ENCODE measurements around the gene TMEM101. TPM values are rescaled to one million over a fixed set of nuclear protein-coding genes. Genes with fewer than 3 reads are reported as not detected.

Gene TMEM101
- total RNA-seq, 1 donor from 2014 or later, result 19.0 TPM

DNA sequence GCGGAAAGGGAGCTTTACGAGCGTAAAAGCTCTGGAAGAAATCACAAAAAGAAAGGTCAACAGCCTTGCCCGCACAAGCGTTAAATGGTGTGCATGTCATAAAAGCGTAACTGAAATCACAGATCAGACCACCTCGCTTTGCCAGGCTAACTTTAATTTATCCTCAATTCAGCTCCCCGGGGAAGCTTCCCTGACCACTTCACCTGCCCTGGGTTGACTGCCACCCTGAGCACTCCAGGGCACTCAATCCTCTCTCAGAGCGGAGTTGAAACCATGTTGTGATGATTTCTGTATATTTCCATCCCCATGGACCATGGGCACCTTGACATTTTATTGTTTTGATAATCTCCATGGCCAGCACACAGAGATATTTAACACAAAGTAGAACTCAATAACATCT lies 26.5 kb downstream of the TMEM101 start:
- peak; percentile 28 for DNase-seq (ENCODE audit: low spot score)
- peaks cover 10% of the 10 kb centered on the region for H3K27me3 Mint-ChIP-seq (ENCODE audit: low read depth)
- H3K36me3 Mint-ChIP-seq (ENCODE audit: low read depth), result no peaks in the 10 kb centered on the region
- H3K9me3 Mint-ChIP-seq (ENCODE audit: low read depth), result no peaks in the 10 kb centered on the region
- H3K4me1 Mint-ChIP-seq (ENCODE audit: low read depth), result no peaks in the 10 kb centered on the region
- TF ChIP-seq, protein P1, sequence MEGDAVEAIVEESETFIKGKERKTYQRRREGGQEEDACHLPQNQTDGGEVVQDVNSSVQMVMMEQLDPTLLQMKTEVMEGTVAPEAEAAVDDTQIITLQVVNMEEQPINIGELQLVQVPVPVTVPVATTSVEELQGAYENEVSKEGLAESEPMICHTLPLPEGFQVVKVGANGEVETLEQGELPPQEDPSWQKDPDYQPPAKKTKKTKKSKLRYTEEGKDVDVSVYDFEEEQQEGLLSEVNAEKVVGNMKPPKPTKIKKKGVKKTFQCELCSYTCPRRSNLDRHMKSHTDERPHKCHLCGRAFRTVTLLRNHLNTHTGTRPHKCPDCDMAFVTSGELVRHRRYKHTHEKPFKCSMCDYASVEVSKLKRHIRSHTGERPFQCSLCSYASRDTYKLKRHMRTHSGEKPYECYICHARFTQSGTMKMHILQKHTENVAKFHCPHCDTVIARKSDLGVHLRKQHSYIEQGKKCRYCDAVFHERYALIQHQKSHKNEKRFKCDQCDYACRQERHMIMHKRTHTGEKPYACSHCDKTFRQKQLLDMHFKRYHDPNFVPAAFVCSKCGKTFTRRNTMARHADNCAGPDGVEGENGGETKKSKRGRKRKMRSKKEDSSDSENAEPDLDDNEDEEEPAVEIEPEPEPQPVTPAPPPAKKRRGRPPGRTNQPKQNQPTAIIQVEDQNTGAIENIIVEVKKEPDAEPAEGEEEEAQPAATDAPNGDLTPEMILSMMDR (IDR thresholded peaks at IDR 0.05), result no peak
- H3K4me3 Mint-ChIP-seq (ENCODE audit: unreplicated experiment), result no peak overlapping the region
- H3K27ac Mint-ChIP-seq (ENCODE audit: unreplicated experiment), result no peak overlapping the region

DNA sequence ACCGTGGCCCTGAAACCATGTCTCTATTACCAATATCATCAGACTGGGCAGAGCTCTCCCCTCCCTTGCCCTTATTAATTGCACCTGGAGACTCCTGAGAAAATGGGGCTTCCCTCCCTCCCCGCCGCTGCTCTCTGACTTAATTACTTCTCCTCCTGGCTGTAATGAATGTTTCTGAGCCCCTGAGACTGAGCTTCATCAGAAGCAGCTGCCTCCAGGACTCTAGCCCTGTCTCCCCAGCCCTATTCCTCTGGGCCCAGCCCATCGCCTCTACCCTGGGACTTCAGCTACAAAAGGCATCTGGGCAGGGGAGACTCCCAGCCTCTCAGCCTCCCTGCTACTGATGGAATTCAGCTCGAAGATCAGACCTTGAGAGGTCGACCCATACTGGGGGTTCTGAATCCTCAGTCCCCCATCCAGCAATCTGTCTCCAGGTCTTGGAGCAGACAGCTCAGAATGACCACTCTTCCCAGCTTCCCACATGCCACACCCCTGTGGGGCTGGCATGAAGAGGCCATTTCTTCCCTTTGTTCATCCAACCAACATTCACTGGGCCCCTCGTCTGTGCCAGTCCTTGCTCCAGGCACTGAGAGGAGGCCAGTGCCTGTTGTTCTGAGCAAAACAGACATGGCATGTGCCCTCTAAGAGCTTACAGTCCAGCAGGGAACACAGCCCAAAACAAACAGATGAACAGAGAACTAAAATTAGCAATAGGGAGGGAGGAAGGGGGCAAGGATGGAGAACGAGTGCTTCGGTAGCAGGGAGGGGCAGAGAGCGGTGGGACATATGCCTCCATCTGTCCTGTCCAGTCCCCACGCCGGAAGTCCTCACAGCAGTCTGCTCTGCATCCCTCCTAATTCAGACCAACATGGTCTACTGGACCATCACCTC lies 27.4 kb downstream of the TMEM101 start:
- no peaks in the 10 kb centered on the region for H3K9me3 Mint-ChIP-seq (ENCODE audit: low read depth)
- H3K4me3 Mint-ChIP-seq (ENCODE audit: unreplicated experiment), result no peak overlapping the region
- H3K4me1 Mint-ChIP-seq (ENCODE audit: low read depth), result no peaks in the 10 kb centered on the region
- H3K27ac Mint-ChIP-seq (ENCODE audit: unreplicated experiment), result no peak overlapping the region
- TF ChIP-seq, protein P1 (IDR thresholded peaks at IDR 0.05), result no peak
- H3K36me3 Mint-ChIP-seq (ENCODE audit: low read depth), result no peaks in the 10 kb centered on the region
- peak; percentile 40 for DNase-seq (ENCODE audit: low spot score)
- H3K27me3 Mint-ChIP-seq (ENCODE audit: low read depth), result peaks cover 18% of the 10 kb centered on the region

DNA sequence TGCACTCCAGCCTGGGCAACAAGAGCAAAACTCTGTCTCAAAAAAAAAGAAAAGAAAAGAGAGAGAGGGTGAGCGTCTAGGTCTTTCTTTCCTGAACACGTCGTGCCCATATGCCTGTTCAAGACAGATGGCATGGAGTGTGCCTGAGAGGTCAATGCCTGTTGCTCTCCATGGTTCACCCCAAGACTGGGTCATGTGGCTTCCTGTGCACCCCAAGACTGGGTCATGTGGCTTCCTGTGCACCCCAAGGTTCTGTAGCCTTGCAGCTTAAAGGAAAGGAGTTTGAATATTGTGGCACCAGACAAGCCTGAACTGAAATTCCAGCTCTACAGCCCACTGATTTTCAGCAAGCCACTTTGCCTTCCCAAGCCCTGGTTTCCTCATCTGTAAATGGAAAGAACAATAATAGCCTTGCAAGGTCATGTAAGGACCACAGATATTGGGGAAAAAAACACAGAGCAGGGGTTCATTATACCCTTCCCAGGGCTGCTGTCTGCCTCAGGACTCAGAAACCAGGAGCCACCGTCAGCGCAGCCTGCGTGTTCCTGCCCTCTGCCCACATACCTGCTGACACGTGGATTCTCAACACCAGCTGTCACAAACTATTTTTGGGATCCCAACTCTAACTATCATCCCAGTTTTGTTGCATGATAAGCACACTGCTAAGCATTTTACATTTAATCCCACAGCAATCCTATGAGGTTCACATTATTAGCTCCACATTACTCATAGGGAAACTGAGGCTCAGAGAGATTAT lies 28.4 kb downstream of the TMEM101 start:
- H3K4me1 Mint-ChIP-seq (ENCODE audit: low read depth), result no peaks in the 10 kb centered on the region
- DNase-seq (ENCODE audit: low spot score), result peak; percentile 28
- no peak overlapping the region for H3K4me3 Mint-ChIP-seq (ENCODE audit: unreplicated experiment)
- H3K27ac Mint-ChIP-seq (ENCODE audit: unreplicated experiment), result no peak overlapping the region
- TF ChIP-seq, protein P1 (IDR thresholded peaks at IDR 0.05), result no peak
- H3K27me3 Mint-ChIP-seq (ENCODE audit: low read depth), result peaks cover 27% of the 10 kb centered on the region
- H3K36me3 Mint-ChIP-seq (ENCODE audit: low read depth), result no peaks in the 10 kb centered on the region
- H3K9me3 Mint-ChIP-seq (ENCODE audit: low read depth), result no peaks in the 10 kb centered on the region

DNA sequence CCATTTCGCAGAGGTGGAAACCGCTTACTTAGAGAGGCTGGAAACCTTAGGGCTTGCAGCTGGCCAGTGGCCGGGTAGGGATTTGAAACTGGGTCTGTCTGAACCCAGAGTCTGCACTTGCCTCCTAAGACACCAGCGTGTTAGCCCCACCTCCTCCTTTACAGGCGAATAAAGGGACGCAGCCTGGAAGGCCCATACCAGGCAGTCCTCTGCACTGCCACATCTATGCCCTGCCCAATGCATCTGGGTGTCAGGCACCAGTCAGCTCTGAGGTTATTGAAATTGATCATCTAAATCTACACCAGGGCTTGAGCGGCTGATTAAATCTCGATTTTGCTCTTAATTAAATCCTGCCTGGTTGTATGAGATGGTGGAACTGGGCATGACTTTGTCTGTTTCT lies 30.2 kb downstream of the TMEM101 start:
- TF ChIP-seq, protein P1 (IDR thresholded peaks at IDR 0.05), result no peak
- DNase-seq (ENCODE audit: low spot score), result peak; percentile 39
- Mint-ChIP-seq H3K4me3 (ENCODE audit: unreplicated experiment) (peak overlapping the region; percentile 33), H3K27me3 (ENCODE audit: low read depth) (peaks cover 34% of the 10 kb centered on the region), H3K36me3 (ENCODE audit: low read depth) (no peaks in the 10 kb centered on the region), H3K4me1 (ENCODE audit: low read depth) (no peaks in the 10 kb centered on the region), H3K9me3 (ENCODE audit: low read depth) (no peaks in the 10 kb centered on the region), H3K27ac (ENCODE audit: unreplicated experiment) (no peak overlapping the region)

Data from chondrocyte (in vitro differentiated cells).